Activated T-helper 1 cell treated with Interleukin-2 at 50 U/mL for 16 hours (primary cell): ENCODE measurements around the gene NFKB2.

ENCODE experiments used
- DNase-seq: peaks from one replicate; pipeline ENCODE4 v3.0.0-alpha.2; 2020; ENCODE audit warnings: low read depth

The NFKB2 gene

DNA sequence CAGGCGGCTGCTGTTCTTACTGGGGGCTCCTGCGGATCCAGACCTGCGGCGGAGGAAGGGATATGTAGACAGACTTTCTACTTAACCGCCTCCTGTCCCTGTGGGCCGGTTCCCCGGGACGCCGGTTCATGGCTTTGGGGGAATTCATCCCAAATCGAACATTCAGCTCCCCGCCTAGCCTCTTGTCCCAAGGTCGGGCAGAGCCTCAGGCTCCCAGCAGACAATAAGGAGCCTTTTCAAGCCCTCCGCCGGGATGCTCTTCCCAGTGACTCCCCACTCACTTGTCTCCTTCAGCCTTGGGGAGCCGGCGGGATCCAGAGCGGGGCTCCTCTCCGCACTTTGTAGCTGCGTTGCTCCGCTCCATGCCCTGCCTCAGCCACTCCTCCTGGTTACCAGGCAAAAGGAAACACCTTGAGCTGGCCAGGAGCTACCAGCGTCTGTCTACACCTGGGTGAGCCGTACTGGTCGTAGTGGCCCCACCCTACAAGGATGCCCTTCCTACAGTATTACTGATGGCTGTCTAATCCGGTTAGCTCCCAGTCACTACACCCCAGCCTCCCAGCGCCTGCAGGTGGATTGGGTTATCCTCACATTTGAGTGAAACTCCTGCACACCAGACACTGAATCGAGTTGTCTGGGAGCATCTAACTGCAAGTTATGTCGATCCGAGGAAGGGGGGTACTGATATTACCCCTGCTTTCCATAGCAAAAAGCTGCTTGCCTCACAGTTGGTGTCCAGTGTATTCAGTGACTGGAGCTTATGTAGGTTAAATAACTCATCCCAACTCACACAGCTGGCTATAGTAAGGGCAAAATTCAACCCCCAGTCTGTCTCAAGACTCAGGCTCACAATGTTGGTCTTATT, 55.8 kb downstream of the NFKB2 start, which contains the start of gene C10orf95:
Gene C10orf95, minus strand, starts transcription at position 439 of the 865 bp plus-strand sequence. CDS start 450 bp downstream, outside the sequence.
- DNase-seq: no peak
